ENCODE data around the gene DES. TPM values are rescaled to one million over a fixed set of nuclear protein-coding genes. Genes with fewer than 3 reads are reported as not detected.
A peak's percentile ranks its signal among the peaks of the same experiment; 100 is the strongest.

Gene DES
- total and polyA plus RNA-seq, 9 of the 15 experiments (the other 6 are each of a cell fraction or from before 2014, with no cell fraction given): 2.5 to 58.9 (median 21.9) TPM

- TF ChIP-seq HNRNPUL1 (IDR thresholded peaks at IDR 0.05; ENCODE audit: low read length) (no peak), MBD1 (CRISPR knock-in tag; IDR thresholded peaks at IDR 0.05) (no peak), ZBTB7A (IDR thresholded peaks at IDR 0.05; ENCODE audit: borderline replicate concordance, control insufficient read depth, low read depth, low read length) (peak; percentile 30; the same call in 1 of the 2 replicates), ZNF408 (CRISPR knock-in tag; IDR thresholded peaks at IDR 0.05; ENCODE audit: low read depth) (no peak), ZNF174 (CRISPR knock-in tag; IDR thresholded peaks at IDR 0.05) (no peak), MXD1 (CRISPR knock-in tag; IDR thresholded peaks at IDR 0.05; ENCODE audit: borderline replicate concordance, poor library complexity, severe bottlenecking) (no peak), ZNF830 (CRISPR knock-in tag; IDR thresholded peaks at IDR 0.05) (no peak), THAP12 (CRISPR knock-in tag; IDR thresholded peaks at IDR 0.05) (no peak), NR0B1 (IDR thresholded peaks at IDR 0.05; ENCODE audit: partially characterized antibody) (no peak), ZNF398 (CRISPR knock-in tag; IDR thresholded peaks at IDR 0.05) (no peak), ZNF232 (CRISPR knock-in tag; IDR thresholded peaks at IDR 0.05) (no peak), CCNT2 (IDR thresholded peaks at IDR 0.05; ENCODE audit: borderline replicate concordance, extremely low read depth, insufficient read length, low read depth, low read length) (no peak)
Observed at GRCh38 chr2:219387306-219388120, 30.7 kb upstream of the DES start, which contains the start of gene DNPEP (continued).

Data from K562 (cell line).